Left renal cortex interstitium (tissue), 4 donors: Measurements from ENCODE around the gene SMIM11. TPM values are rescaled to one million over a fixed set of nuclear protein-coding genes. Genes with fewer than 3 reads are reported as not detected.
A peak's percentile ranks its signal among the peaks of the same experiment; 100 is the strongest.
"Not testable (repeated sequence)": the region's sequence is repeated elsewhere in the genome, so short reads cannot be mapped to it uniquely, and the experiment has no call there.

Experiments used
- DNase-seq, 4 donors: peaks; one replicate each; pipeline ENCODE4 v3.0.0-alpha.2; 2013; ENCODE audit warnings: low read depth in 4 of 4, low spot score in 2 of 4, missing footprints in 1 of 4
- polyA plus RNA-seq, 4 donors: library from polyadenylated mRNA; unstranded; fragments of 120-200 nt; gene quantifications; one replicate each; pipeline ENCODE4 v1.2.1, GENCODE V29; 2013; ENCODE audit not compliant: insufficient read length in 4 of 4

The SMIM11 gene, protein sequence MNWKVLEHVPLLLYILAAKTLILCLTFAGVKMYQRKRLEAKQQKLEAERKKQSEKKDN
- polyA plus RNA-seq: 10 to 100 TPM in 1 of 4 donors, 1 to 10 TPM in 3; 3.4 to 11.6 (median 6.0) TPM

DNA sequence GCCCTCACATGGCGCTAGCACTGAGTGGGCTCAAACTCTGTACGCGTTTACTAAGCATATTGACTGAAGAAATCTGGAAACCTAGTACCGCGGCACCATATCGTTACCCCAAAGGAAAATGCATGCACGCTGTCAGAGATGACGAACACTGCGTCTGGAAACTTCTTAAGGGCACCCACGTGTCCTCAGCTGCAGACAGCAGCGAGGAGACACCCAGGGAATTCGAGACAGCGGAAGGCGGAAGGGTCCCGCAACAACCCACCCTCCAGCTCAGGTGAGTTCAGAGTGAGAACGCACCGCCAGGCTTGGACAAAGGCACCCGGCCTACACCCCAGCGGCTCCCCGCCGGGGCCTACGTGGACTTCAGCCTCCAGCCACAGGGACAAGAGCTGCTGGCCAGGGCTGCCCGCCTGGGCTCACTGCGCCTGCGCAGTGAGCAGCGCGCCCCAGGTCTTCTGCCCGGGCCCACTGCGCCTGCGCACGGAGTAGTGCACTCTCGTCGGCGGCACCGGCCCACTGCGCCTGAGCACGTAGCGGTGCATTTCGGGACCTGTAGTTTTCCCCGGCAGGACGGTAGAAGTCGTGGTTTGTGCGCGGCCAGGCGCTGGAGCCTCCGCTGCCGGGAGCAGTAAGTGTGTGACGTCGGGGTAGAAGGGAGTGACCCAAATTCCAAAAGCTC is at the start of gene SMIM11:
Gene SMIM11, plus strand, starts transcription at position 568 of the 679 bp plus-strand sequence. CDS start 3,998 bp downstream, outside the sequence.
- DNase-seq: not testable (repeated sequence)

DNA sequence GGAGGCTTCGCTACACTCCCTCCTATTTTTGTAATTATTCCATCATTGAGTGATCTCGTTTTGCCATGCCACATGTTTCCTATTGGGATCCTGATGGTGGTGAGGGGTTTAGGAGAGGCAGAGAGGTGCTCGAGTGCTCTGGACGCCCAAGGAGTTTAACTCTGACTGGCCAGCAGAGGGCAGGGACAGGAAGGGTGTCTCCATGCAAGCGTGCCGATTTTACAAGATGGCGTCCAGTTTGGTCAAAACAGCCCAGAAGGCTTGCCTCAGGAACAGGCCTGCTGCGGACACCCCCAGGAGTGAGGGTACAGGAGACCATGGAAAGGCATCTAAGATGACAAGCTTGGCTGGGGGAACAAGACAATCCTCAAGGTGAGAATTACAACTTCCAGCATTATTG is 45.3 kb upstream of the SMIM11 start:
- no peak for DNase-seq

GRCh38 chr21:34331726-34332125 is 43.6 kb upstream of the SMIM11 start:
- DNase-seq: no peak

DNA sequence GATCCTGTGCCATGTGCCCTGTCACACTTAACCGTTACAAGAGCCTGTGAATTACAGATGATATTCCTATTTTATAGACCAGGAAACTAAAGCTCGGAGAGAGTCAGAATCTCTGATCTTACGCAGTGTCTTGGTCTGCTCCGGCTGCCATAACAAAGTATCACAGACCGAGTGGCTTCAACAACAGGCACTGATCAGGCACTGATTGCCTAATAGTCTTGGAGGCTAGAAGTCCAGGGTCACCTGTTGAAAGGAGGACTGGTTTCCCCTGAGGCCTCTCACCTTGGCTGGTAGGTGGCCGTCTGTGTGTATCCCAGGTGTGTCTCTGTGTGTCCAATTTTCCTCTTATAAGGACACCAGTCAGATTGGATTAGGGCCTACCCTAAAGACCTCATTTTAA is 43.0 kb upstream of the SMIM11 start:
- no peak for DNase-seq

GRCh38 chr21:34333121-34333739 is 42.1 kb upstream of the SMIM11 start:
- no peak for DNase-seq

GRCh38 chr21:34335316-34335715 is 40.0 kb upstream of the SMIM11 start:
- DNase-seq: no peak

DNA sequence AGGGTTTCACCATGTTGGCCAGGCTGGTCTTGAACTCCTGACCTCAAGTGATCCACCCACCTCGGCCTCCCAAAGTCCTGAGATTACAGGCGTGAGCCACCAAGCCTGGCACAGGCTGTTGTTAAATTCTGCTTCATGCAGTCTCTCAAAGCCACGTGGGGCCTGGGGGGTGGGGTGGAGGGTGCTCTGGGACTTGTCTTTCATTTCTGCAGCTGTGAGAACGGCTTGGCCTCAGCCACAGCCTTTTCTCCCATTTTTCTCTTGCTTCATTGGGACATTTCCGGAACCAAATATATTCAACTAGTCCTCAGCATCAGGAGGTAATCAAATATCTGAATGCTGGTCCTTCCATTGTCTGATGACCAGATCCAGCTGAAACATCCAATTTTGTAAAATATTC is 39.1 kb upstream of the SMIM11 start:
- no peak for DNase-seq

GRCh38 chr21:34336756-34337391 is 38.4 kb upstream of the SMIM11 start:
- DNase-seq: no peak

GRCh38 chr21:34337741-34338140 is 37.6 kb upstream of the SMIM11 start:
- no peak for DNase-seq

GRCh38 chr21:34338226-34338625 is 37.1 kb upstream of the SMIM11 start:
- DNase-seq: no peak

DNA sequence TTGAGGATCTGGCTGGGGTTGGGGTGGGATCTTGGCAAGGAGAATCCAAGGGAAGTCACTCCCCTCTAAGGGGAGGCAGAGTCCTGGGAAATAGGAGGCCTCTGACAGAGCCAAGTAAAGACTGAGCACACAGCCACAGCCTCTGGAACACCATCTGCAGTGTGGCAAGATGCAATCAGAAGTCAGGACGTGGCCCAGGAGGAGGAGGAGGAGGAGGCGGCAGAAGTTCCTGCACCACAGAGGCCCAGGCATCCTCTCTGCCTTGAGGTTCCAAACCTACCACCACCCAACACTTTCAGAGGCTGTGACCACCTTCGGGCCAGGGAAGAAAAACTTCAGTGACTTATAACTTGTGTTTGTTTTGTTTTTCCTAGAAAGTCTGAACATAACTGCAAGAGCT is 35.2 kb upstream of the SMIM11 start:
- no peak for DNase-seq

- DNase-seq: no peak
These were observed 32.8 kb upstream of the SMIM11 start for GRCh38 chr21:34342476-34342875.

- DNase-seq: no peak
These were observed 32.0 kb upstream of the SMIM11 start for GRCh38 chr21:34343347-34343746.

DNA sequence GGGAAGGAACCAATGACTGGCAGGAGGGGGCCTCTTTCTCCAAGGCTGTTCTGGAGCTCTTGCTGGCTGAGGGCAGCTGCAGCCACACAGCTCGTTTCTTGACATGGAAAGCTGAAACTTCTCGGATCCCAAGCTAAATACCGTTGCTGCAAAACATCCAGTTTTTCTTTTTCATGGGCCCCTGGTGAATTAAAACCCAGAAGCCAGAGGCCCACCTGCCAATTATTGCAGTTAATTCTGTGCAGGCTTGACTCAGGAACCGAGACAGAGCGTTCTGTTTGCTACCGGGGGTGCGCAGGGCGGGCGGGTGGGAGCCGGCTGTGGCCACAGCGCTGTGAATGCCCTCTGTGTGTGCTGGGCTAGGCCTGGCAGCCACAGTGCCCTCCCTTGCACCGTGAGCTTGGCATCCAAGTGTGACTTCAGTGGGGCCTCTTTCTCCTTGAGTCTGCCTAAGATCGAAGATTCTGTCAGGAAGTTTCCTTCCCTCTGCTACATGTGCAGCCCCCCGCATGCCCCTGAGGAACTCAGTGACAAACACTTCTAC is 31.4 kb upstream of the SMIM11 start:
- no peak for DNase-seq

GRCh38 chr21:34344584-34344983 is 30.7 kb upstream of the SMIM11 start:
- no peak for DNase-seq

DNA sequence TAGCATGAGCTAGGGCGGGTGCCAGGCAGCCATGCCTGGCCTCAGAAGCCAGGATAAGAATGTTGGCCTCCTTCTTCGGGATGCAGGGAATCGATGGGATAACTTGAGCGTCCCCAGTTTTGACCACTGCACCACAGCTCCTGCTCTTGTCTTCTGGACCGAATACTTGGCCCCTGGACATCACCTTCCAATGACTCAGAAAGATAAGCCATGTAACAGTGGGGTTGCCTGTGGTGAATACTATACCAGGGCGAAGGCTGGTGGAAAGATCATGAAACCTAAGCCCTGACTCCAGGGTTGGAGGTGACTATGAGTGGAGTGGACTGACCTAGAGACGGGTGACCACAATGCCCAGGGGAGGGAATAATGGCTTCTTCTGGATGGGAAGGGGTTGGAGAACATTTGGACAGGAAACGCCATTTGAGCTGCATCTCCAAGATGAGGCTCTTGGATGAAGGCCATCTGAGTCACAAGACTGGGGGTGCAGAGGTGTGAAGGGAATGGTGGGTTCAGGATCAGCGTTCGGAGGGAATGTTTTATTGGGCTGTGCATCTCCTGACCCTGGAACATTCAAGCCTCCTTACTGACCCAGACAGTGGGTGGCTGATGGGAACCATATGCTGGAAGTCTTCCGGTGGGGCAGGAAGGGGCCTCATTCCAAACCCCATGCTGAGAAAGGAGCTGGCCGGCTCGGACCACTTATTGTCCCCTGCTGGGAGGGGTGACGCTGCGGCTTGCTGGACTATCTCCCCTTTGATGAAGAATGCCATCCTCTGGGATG is 30.0 kb upstream of the SMIM11 start:
- DNase-seq: peak in 1 of 4 donors; percentile 33

DNA sequence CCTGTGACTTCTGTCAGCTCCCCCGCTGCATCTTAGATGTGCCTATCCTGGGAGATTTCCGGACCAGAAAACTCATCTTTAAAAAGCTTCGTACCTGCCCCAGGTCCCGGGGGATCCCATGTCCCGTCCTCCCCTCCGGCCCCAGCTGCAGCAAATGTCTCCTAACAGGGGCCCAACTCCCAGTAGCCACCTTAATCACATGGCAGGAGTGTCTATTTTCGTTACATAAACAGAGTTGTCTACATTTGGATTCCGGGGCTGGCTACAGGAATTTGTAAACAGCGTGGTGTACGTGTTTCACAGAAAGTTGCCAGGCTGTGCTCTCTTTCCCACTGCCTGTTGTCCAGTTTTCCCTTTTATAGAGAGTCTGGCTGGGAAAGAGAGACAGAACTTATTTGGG is 29.4 kb upstream of the SMIM11 start:
- DNase-seq: no peak

DNA sequence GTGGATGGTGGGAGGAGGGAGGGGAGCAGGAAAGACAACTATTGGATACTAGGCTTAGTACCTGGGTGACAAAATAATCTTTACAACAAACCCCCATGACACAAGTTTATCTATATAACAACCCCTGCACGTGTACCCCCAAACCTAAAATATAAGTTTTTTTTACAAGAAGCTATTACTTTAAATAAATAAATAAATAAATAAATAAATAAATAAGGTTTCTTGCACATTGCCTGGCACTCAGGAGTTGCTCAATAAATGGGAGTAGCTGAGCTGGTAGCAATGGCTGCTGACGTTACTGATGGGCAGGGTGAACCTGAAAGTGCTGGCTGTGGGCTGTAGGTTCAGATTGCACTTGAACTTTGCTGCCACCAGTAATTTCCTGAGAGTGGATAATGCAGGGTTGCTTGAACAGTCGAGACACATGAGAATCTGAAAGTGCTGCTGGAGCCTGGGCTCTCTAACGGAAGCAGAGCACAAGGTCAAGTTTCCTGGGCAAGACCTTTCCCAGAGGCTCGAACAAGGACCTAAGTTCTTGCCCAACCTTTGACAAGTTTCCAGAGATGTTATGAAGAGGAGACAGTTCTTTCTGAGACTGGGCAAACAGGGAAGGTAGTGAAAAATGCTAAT is 26.3 kb upstream of the SMIM11 start:
- DNase-seq: no peak

DNA sequence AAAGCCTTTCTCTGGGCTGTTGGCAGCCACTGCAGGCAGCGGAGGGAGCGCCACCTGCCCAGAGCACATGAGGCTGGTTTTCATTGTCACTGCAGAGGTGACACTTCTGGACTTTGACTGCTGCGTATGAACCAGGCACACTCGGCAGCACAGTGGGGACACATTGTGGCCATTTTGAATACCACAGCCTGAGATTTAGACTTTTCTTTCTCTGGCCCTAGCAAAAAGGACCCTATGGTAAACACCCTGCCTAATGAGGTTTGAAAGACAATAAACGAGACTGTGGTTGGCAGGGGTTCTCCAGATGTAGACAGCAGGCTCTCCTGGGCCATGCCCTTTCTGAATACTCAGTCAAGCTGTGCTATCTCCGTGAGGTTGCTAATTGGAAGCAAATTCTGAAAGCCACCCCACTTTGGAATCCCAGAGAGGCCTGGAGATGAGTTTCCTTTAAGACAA is 23.5 kb upstream of the SMIM11 start:
- peak in 1 of 4 donors; percentile 63 for DNase-seq

DNA sequence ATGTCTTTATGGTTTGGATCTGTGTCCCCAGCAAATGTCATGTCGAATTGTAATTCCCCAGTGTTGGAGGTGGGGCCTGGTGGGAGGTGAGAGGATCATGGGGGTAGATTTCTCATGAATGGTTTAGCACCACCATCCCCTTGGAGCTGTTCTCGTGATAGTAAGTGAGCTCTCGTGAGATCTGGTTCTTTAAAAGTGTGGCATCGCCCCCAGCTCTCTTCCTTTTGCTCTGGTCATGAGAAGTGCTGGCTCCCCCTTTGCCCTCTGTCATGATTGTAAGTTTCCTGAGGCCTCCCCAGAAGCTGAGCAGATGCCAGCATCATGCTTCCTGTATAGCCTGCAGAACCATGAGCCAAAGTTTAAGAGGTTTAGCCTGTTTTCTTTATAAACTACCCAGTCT is 22.8 kb upstream of the SMIM11 start:
- DNase-seq: no peak
